Measurements from ENCODE around the gene UTP14A.

GRCh38 chrX:129953334-129953648 lies 47.3 kb downstream of the UTP14A start:
- TF ChIP-seq, protein P1, sequence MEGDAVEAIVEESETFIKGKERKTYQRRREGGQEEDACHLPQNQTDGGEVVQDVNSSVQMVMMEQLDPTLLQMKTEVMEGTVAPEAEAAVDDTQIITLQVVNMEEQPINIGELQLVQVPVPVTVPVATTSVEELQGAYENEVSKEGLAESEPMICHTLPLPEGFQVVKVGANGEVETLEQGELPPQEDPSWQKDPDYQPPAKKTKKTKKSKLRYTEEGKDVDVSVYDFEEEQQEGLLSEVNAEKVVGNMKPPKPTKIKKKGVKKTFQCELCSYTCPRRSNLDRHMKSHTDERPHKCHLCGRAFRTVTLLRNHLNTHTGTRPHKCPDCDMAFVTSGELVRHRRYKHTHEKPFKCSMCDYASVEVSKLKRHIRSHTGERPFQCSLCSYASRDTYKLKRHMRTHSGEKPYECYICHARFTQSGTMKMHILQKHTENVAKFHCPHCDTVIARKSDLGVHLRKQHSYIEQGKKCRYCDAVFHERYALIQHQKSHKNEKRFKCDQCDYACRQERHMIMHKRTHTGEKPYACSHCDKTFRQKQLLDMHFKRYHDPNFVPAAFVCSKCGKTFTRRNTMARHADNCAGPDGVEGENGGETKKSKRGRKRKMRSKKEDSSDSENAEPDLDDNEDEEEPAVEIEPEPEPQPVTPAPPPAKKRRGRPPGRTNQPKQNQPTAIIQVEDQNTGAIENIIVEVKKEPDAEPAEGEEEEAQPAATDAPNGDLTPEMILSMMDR (IDR thresholded peaks at IDR 0.05; ENCODE audit: low read depth, low read length, poor library complexity, severe bottlenecking): no peak
- no peak for TF ChIP-seq EZH2phosphoT487 (IDR thresholded peaks at IDR 0.05; ENCODE audit: borderline replicate concordance, low read length)

Measured in DOHH2 (cell line).